GM12878 (cell line): Measurements from ENCODE around the gene MTHFD1L.

Experiments used
- ESRRA ChIP-seq: IDR thresholded peaks from 2 replicates; pipeline ENCODE4 v1.6.1; 2012; ENCODE audit warnings: mild to moderate bottlenecking, low read length, improper control_type of control experiment
- LARP7 ChIP-seq: fragments of 450-650 bp; IDR thresholded peaks from 2 replicates; pipeline ENCODE4 v1.6.1; 2017; ENCODE audit warnings: mild to moderate bottlenecking
- NFIC ChIP-seq: IDR thresholded peaks from 2 replicates; pipeline ENCODE4 v1.6.1; 2012; ENCODE audit warnings: low read depth, mild to moderate bottlenecking, inconsistent platforms, low read length, moderate library complexity
- RAD21 ChIP-seq: IDR thresholded peaks from 2 replicates; pipeline ENCODE4 v1.6.1; 2011; ENCODE audit warnings: mild to moderate bottlenecking, low read depth, low read length, moderate library complexity; ENCODE audit not compliant: insufficient read depth
- SRF ChIP-seq, 2 experiments: IDR thresholded peaks; 2 replicates each; pipeline ENCODE4 v1.6.1; 2011; ENCODE audit warnings: low read depth in 2 of 2, low read length in 2 of 2, mild to moderate bottlenecking in 1 of 2, moderate library complexity in 1 of 2
- USF1 ChIP-seq: IDR thresholded peaks from 2 replicates; pipeline ENCODE4 v1.6.1; 2011; ENCODE audit warnings: borderline replicate concordance, low read depth, mild to moderate bottlenecking, moderate library complexity, mixed read lengths, low read length; ENCODE audit not compliant: insufficient read depth; ENCODE audit errors: extremely low read length
- ZZZ3 ChIP-seq: IDR thresholded peaks from 2 replicates; pipeline ENCODE4 v1.6.1; 2011; ENCODE audit warnings: low read depth; ENCODE audit not compliant: control insufficient read depth, insufficient read length
- TF ChIP-seq, protein P1 (sequence below), 3 experiments: IDR thresholded peaks in 2 of 3; conservative IDR thresholded peaks in 1 of 3; 2 replicates each; pipeline ENCODE4 v1.5.1; 2011; ENCODE audit warnings: low read depth in 3 of 3, low read length in 3 of 3, mild to moderate bottlenecking in 3 of 3, control low read depth in 2 of 3, moderate library complexity in 2 of 3, inconsistent platforms in 1 of 3, mixed read lengths in 1 of 3; ENCODE audit not compliant: control insufficient read depth in 2 of 3, insufficient read depth in 1 of 3; ENCODE audit errors: extremely low read depth in 1 of 3
- TF ChIP-seq, protein P2 (sequence below): IDR thresholded peaks from 2 replicates; pipeline ENCODE4 v1.6.1; 2012; ENCODE audit warnings: mild to moderate bottlenecking, low read depth, low read length

- TF ChIP-seq RAD21 (no peak), USF1 (no peak), SRF (IDR thresholded peaks at IDR 0.05; ENCODE audit: low read depth in 2 of 2, low read length in 2 of 2) (no peak), NFIC (no peak), ESRRA (no peak), ZZZ3 (no peak), LARP7 (no peak)
- TF ChIP-seq, protein P1, sequence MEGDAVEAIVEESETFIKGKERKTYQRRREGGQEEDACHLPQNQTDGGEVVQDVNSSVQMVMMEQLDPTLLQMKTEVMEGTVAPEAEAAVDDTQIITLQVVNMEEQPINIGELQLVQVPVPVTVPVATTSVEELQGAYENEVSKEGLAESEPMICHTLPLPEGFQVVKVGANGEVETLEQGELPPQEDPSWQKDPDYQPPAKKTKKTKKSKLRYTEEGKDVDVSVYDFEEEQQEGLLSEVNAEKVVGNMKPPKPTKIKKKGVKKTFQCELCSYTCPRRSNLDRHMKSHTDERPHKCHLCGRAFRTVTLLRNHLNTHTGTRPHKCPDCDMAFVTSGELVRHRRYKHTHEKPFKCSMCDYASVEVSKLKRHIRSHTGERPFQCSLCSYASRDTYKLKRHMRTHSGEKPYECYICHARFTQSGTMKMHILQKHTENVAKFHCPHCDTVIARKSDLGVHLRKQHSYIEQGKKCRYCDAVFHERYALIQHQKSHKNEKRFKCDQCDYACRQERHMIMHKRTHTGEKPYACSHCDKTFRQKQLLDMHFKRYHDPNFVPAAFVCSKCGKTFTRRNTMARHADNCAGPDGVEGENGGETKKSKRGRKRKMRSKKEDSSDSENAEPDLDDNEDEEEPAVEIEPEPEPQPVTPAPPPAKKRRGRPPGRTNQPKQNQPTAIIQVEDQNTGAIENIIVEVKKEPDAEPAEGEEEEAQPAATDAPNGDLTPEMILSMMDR (IDR thresholded peaks at IDR 0.05 in 2 of 3, conservative IDR thresholded peaks at IDR 0.05 in 1 of 3; ENCODE audit: control insufficient read depth in 2 of 3, extremely low read depth in 1 of 3, insufficient read depth in 1 of 3, low read depth in 3 of 3, low read length in 3 of 3) = no peak
- TF ChIP-seq, protein P2, sequence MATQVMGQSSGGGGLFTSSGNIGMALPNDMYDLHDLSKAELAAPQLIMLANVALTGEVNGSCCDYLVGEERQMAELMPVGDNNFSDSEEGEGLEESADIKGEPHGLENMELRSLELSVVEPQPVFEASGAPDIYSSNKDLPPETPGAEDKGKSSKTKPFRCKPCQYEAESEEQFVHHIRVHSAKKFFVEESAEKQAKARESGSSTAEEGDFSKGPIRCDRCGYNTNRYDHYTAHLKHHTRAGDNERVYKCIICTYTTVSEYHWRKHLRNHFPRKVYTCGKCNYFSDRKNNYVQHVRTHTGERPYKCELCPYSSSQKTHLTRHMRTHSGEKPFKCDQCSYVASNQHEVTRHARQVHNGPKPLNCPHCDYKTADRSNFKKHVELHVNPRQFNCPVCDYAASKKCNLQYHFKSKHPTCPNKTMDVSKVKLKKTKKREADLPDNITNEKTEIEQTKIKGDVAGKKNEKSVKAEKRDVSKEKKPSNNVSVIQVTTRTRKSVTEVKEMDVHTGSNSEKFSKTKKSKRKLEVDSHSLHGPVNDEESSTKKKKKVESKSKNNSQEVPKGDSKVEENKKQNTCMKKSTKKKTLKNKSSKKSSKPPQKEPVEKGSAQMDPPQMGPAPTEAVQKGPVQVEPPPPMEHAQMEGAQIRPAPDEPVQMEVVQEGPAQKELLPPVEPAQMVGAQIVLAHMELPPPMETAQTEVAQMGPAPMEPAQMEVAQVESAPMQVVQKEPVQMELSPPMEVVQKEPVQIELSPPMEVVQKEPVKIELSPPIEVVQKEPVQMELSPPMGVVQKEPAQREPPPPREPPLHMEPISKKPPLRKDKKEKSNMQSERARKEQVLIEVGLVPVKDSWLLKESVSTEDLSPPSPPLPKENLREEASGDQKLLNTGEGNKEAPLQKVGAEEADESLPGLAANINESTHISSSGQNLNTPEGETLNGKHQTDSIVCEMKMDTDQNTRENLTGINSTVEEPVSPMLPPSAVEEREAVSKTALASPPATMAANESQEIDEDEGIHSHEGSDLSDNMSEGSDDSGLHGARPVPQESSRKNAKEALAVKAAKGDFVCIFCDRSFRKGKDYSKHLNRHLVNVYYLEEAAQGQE = no peak
Observed at GRCh38 chr6:150826788-150827187, 38.7 kb upstream of the MTHFD1L start.
